ENCODE data around the gene ATP10A.
A peak's percentile ranks its signal among the peaks of the same experiment; 100 is the strongest.
"Not testable (repeated sequence)": the region's sequence is repeated elsewhere in the genome, so short reads cannot be mapped to it uniquely, and the experiment has no call there.

Gene ATP10A

DNA sequence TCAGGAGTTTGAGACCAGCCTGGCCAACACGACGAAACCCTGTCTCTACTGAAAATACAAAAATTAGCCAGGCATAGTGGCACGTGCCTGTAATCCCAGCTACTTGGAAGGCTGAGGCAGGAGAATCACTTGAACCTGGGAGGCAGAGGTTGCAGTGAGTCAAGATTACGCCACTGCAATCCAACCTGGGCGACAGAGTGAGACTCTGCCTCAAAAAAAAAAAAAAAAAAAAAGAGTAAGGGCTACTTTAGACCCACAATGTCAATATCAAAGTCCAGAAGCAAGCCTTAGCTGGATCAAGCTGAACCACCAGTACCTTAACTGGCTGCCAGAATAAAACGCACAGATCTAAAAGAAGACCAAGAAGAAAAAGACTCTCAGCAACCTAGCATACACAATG lies 17.8 kb upstream of the ATP10A start:
- not testable (repeated sequence) for DNase-seq

DNA sequence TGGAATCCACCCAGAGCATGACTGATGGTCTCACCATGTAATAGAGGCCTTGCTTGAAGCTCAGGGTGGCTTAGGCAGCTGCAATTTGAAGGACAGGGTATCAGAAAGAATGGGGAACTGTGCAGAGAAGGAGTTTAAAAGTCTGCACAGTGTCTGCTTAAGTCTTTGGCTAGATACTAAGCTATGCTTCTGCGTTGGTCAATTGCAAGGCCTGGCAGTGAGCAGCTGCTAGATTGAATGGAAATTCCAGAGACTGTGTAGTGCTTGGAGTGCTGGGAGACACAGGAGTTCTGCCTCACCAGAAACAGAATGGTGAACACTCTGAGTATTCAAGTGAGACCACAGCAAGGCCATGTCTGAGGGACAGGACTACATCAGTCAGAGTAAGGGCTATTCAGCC lies 17.3 kb upstream of the ATP10A start:
- no peak for DNase-seq

DNA sequence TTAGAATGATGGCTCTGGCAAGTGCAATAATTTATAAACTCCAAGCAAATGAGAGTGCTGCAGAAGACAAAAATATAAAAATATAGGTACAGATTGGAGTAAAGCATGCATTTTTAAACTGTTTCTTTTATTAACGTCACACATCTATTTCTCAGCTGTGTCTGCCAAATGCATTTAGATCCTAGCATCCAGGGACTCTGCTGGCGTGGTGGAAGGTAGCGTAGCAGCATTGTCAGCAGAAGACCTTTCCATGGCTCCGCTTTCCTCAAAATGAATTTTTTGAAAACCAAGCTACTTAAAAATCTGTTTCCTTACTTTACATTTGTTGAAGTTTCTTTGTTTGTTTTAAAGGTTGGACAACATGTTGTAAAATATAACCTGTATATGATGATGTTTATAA lies 16.3 kb upstream of the ATP10A start:
- DNase-seq = no peak

DNA sequence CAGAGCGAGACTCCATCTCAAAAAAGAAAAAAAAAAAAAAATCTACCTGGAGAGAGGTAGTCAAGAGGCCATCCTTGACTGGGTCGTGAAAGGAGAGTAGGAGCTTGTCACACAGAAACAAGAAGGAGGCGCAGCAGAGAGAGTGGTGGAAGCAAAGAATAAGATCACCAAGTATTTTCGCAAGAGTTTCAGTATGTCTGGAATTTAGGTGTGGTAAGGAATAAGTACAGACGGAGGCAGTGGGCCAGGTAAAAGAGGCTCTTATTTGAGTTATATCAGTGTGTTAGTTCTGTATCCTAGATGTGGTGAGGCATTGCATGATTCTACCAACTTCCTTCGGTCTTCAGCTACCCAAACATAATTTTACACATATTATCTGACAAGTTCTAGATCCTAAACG lies 14.6 kb upstream of the ATP10A start:
- DNase-seq = no peak

DNA sequence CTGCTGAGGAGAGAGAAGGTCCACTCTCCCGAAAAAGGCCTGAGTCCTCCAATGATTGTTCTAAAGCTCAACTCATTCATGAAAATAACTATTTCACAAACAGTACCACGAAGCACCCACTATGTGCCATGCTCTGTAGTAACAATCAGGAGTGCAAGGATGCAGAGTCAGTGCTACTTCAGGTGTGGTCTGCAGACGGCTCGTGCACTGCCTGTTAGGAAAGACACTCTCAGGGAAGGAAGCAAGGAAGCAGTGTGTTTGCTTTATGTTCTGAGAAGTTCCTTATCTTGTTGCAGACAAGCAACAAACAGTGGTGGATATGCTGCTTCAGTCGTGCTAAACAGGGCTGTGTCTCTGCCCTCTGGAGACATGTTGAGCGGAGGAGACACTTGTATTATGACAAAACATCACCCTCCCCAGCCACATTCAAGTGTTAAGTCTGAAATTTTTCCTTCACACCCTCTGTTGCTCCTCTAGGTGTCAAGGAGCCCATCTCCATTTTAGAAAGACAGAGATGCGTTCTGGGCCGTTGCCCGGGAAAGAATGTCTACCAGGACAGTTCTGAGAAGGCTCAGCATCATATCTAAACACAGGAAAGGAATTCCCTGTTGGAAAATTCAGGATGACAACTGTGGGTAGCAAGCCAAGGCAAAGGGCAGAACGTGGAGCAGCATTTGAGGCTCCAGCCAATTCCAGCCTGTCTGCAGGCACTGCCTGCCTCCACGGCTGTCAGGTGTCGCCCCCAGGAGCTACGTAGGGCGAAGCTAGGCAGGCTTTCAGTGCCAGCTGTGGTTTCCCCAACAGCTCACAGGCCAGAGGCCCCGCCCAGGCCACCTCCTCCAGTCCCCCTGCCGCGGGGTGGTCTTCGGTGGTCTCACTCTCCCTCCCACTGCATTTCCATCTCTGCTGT lies 13.4 kb upstream of the ATP10A start:
- DNase-seq = no peak

DNA sequence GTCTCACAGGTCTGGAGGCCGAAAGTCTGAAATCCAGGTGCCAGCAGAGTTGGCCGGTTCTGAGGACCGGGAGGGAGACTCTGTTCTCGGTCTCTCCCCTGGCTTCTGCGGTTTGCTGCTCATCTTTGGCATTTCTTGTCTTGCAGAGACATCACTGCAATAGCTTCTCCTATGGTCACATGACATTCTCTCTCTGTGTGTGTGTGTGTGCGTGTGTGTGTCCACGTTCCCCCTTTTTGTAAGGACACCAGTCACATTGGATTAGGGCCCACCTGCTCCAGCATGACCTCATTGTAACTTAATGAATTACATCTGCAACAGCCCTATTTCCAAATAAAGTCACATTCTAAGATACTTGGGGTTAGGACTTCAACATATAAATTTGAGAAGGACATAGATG lies 12.4 kb upstream of the ATP10A start:
- no peak for DNase-seq

DNA sequence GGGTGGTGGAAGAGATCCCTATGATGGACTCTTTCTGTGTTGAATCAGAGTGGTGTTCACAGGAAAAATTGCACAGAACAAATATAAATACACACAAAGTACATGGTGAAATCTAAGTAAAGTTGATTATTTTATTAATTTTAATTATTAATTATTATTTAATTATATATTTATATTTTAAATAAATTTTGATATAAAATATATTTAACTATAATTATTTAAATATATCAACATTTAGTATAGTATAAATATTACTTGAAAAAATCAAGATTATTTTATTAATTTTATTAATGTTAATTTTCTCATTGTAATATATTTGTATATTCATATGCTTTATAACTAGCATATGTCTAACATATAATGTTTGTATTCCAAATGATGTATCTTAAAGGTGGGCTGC lies 11.3 kb upstream of the ATP10A start:
- no peak for DNase-seq

DNA sequence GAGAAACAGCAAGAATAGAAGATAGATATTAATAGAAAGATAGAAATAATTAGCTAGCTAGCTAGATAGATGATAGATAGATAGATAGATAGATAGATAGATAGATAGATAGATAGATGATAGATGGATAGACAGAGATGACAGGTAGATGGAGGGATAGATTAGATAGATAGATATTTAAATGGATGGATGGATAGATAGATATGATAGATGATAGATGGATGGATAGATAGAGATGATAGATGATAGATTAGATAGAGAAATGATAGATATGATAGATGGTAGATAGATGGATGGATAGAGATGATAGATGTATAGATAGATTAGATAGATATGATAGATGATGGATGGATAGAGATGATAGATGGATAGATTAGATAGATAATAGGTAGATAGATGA lies 8.3 kb upstream of the ATP10A start:
- no peak for DNase-seq

DNA sequence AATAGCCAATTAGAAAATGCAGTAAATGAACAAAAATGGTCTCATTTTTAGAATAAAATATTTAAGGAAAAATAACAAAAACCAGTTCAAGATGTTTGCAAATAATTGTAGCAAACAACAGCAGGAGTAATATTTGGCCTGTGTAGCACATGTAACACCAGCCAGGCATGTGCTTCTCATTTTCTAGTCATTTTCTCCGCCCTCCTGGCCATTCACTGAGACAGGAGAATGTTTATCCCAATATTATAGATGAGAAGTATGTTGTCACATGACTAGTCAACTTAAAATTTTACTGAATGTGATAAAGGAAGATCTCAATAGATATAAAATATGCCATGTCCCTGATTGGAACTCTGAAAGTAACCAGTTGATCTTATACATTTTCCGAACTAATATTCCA lies 7.8 kb upstream of the ATP10A start:
- no peak for DNase-seq

DNA sequence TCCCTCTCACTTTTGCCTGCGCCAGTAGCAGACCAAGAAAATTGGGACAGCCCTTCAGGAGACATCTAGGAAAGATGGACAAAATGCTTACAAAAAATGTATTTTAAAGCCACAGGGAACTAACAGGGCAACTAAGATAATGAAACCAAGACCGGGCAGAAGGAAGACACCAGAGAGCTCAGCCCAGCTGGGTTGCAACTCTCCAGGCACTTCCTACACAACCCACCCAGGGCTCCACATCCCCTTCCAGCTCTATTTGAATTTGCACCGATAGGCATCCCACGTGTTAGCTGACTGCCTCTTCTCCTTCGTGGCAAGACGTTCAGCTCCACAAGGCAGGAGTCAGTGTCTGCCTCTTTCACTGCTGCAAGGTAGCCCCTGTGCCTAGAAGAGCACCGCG lies 6.6 kb upstream of the ATP10A start:
- DNase-seq = no peak

DNA sequence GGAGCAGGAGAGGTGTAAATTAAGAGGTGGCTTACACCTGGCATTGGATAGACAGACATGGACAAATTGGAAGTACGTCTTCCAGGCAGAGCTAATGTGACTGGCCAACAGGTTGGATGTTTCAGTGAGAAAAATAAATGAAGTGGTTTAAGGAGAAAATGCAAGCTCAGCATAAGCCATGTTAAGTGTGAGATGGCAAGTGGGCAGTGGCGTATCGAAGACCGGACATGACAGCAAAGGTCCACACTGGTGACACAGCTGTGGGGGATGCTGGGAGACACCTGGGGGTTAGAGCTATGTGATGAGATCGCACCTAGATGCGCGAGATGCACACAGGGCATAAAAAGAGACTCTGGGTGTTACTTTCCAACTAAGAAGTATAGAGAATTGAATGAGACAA lies 3.7 kb upstream of the ATP10A start:
- no peak for DNase-seq

DNA sequence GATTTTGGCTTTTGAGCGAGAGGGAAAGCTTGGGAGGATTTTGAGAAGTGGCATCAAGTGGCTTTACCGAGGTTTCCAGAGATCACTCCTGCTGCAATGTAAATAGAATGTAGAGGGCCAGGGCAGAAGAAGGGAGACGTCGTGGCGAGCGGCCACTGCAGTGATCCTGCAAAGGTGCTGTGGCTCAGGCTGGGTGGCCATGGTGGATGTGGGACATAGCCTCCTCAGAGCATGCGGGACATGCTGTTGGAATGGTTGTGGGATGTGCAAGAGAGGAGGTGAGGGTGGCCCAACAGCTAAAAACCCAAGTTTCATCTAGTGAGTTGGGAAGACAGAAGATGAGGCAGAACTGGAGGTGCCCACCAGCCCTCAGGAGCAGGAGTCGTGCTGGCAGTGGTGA lies 3.1 kb upstream of the ATP10A start:
- no peak for DNase-seq

DNA sequence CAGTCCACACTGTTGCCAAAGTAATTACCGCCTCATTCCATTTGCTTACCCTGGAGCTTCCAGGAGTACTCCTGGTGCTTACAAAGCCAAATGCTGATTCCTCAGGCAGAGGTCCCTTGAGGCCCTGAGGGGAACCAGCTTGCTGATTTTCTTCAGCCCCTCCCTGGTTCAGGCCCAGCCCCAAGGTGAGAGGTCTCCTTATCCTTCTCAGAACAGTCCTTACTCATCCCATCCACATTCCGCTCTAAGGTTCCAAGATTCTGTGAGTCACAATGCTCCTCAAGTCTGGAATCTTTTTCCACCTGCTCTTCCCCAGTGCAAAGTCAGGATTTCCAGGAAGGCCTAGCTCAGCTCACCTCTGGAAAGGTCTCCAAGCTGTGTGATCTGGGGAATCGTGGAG lies 1.8 kb upstream of the ATP10A start:
- no peak for DNase-seq

DNA sequence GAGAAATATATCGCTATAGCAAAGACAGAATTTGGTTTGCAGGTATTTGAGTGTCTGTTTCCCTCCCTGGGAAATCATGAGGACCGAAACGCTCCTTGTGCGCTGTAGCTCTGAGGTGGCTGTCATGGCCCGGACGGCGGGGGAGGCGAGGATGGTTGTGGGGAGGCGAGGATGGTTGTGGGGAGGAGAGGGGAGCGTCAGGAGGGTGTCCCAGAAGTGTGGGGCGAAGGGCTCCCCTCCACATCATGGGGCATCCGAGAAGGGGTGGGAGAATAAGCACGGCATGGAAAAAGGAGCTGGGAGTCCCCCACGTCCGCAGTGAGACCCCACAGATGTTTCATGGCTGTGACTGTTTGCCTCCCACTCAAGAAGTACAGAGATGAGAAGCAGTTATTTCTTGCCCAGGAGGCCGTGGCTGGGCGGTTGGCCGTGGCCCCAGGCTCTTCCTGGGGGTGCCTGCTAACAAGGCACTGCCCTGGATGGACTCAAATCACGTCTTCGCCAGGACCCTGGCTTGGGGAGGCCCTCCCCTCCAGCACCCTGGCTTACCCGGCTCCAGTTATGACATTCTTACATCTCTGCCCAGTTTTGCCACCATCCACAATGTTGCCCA lies 947 bp upstream of the ATP10A start:
- no peak for DNase-seq

DNA sequence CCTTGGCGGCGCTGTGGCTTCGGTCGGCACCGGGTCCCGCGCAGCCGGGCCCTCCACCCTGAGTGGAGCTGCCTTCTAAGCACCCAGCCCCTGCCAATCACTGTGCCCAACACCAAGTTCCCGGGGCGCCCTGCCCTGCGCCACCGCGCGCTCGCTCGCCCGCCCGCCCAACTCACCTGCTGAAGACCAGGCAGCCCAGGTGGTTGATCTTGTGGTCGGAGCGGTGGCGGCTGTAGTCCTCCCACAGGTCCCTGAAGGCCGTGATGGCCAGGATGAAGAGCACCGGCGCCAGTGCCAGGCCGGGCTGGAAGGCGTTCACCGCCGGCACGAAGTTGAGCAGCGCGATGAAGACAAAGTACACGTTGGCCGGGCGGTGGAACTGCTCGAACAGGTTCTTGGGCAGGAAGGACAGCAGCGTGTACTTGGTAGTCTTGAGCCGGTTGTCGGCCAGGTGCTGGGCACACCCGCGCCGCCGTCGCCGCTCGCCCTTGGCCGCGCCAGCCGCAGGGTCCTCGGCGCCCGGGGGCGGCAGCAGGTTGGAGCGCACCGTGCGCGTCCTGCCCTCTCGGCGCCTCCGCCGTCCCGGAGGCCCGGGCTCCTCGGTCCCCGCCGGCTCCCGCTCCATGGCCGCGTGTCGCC lies 536 bp downstream of the ATP10A start:
- peak; percentile 81 for DNase-seq

DNA sequence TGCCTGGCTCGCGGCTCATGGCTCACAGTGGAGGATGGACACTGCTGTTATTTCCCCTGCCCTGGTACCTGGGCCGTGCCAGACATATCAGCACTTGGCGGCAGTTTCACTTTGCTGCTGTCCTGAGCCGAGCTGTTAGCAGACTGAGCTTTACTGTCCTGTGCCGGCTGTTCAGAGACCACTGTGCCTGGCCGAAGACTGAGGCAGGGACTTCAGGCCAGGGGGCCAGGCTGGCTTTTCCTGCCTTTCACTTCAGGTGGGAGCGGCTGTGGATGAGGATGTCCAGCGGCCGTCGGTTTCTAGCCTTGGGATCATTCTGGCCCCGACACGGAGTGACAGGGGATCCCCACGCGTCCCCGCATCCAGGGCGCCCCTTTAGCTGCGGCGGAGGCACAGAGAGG lies 1.1 kb downstream of the ATP10A start:
- DNase-seq = peak; percentile 52

DNA sequence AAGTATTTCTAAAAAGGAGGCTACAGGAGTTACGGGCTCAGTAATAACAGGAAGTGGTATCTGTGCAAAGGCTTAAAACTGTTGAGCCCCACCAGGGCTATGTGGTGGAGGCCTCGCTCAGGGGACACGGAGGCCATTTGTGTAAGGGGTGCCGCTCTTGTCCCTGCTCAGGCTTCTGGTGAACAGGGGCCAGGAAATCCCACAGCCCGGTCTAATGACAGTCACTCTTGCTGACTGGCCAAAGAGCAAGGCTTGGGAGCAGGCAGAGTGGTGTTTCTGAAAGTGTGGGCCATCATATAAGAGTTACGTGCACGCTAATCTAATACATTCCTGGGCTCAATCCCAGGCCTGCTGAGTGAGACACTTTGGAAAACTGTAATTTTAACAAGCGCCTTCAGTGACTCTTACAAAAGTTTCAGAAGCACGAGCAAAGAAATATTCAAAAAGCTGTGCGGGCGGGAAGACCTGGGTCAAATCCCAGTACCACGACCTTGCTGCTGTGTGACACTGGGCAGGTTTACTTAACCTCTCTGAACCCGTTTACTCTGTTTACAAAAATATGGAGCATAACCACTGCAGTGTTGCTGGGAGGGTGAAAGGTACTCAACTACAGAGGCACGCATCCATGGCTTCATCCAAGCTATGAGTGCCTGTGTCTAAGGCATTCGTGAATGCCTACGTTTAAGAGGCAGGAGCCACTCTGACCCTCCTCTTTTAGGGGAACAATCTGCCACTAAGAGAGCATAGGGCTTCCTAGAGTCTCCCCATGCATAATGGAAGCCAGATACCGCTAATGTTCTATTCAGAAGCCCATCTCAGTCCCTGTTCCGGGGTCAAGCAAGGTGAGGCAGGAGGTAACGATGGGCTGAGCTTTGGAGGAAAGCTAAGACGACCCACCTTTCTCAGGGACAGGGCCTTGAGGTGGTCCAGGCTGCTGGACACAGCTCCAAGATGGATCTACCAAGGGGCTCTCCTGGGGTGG lies 2.0 kb downstream of the ATP10A start:
- peak; percentile 68 for DNase-seq

DNA sequence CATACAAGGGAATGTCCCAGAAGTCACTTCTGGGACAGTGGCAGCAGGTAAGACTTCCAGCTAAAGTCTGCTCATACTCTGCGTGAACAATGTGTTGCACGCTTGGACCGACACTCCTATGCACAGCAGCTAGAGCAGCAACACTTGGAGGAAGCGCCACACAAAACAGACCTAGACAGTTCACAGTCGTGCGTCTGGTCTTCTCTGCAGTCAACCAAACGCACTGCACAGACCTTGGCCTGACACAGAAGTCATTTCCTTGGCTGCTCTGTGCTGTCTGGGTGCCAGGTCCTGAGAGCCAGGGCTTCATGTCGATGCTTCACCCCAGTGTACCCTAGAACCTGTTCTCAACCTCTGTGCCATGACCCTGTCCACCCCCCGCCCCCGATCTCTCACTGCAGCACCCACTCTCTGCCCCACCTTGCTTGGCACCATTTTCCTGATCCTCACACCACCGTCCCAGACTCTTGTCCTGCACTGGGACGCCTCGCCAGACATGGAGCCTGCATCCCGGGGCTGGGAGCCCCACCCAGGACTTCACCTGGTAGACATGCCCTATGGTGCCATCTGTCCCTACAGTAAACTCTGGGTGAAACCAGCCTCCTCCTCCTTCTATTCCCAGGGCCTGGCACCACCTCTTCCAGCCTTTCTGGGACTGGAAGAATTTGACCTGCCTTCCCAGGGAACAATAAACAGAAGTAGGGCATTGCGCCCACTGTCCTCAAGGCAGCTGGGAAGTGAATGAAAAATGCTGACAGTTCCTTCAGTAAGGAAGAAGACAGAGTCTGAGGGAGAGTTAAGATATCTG lies 3.1 kb downstream of the ATP10A start:
- peak; percentile 78 for DNase-seq

DNA sequence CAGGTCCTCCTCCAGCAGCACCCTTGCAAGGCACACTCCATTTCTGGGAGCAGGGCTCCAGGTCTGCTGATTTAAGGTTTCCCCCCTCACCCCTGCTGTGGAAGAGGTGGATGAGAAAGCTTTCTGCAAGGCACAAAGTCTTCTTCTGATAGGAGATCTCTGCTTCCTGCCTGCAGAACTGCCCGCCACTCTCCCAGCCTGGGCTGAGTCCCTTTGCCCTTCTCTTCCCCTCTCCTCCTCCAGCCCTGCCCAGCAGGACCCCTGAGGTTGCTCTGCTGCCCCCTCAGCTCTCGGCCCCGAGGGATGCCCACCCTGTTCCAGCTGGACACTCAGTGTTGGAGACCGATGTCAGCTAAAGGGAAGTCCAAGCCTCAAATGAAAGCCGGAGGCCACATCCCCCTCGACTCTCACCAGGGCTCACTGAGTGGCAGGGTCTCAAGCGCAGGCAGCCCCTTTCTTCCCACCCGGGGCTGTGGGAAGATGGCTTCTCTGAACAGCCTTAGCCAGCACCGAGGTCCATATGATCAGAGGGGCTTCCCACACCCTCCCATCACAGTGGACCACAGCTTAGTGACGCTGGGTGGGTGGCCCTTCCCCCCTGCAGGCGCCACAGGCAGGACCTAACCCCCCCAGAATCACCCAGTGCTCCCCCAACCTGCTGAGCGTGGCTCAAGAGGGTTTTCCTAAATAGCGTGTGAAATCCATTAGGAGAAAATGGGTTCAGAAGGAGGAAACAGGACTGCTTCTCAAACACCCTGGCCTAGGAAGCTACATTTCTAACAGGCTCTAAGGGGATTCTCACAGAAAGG lies 4.0 kb downstream of the ATP10A start:
- DNase-seq = peak; percentile 44

DNA sequence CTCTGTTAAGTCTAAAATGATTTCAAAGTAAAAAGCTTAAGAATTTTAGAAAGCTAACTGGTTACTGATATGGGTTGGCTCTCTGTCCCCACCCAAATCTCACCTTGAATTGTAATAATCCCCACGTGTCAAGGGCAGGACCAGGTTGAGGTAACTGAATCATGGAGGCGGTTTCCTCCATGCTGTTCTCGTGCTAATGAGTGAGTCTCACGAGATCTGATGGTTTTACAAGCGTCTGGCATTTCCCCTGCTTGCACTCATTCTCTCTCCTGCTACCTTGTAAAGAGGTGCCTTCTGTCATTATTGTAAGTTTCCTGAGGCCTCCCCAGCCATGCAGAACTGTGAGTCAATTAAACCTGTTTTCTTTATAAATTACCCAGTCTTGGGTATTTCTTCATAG lies 7.1 kb downstream of the ATP10A start:
- DNase-seq = not testable (repeated sequence)

Data from CD4-positive, alpha-beta T cell treated with Interleukin-17A for 4 hours (primary cell).